Activated CD4-positive, alpha-beta T cell treated with anti-CD3 and anti-CD28 coated beads for 36 hours (primary cell): Measurements from ENCODE around the gene RBM20. TPM values are rescaled to one million over a fixed set of nuclear protein-coding genes. Genes with fewer than 3 reads are reported as not detected.
A peak's percentile ranks its signal among the peaks of the same experiment; 100 is the strongest.

Experiments
- ATAC-seq: fragments of 200-7000 bp; cut with Tn5 transposase; one replicate; pipeline ENCODE4 v1.10.0; 2021; ENCODE audit warnings: mild to moderate bottlenecking, moderate library complexity
- CTCF ChIA-PET: fragments of 350-600 bp; sonication (Branson Sonifier 250); formaldehyde crosslinking; loops from one replicate; lab custom pipeline; 2021; ENCODE audit warnings: antibody characterized with exemption; lab: Charles Lee
- POLR2A ChIA-PET: fragments of 350-600 bp; sonication (Branson Sonifier 250); formaldehyde crosslinking; loops from one replicate; lab custom pipeline; 2021; ENCODE audit warnings: antibody characterized with exemption, inconsistent platforms; lab: Charles Lee
- DNase-seq: peaks from one replicate; pipeline ENCODE4 v3.0.0-alpha.2; 2020
- H3K27ac Mint-ChIP-seq: one replicate; pipeline ENCODE4 v1.8.0; 2021; ENCODE audit warnings: mixed read lengths
- H3K27me3 Mint-ChIP-seq: one replicate; pipeline ENCODE4 v1.8.0; 2021; ENCODE audit warnings: mixed read lengths
- H3K36me3 Mint-ChIP-seq: one replicate; pipeline ENCODE4 v1.8.0; 2021; ENCODE audit warnings: low read depth, mixed read lengths
- H3K4me1 Mint-ChIP-seq: one replicate; pipeline ENCODE4 v1.8.0; 2021; ENCODE audit warnings: mixed read lengths
- H3K4me3 Mint-ChIP-seq: one replicate; pipeline ENCODE4 v1.8.0; 2021; ENCODE audit warnings: mild to moderate bottlenecking, moderate library complexity, mixed read lengths
- H3K9me3 Mint-ChIP-seq: one replicate; pipeline ENCODE4 v1.8.0; 2021; ENCODE audit warnings: low read depth, mixed read lengths
- intact Hi-C, 2 experiments: fragments of 100-400 bp; cut with DNase I in 1 of 2; cut with micrococcal nuclease in 1 of 2; formaldehyde crosslinking; loops; one replicate each; pipeline versions ENCODE4 v1.14.2 to v1.15.1; 2022 to 2024; cut with DNase I, micrococcal nuclease
- total RNA-seq, 2 experiments: library from RNA; stranded (reverse); gene quantifications; one replicate each; pipeline ENCODE4 v1.2.3, GENCODE V29; 2021

RBM20 gene
- total RNA-seq, 2 experiments from 2014 or later: 0.05 to 0.40 TPM

DNA sequence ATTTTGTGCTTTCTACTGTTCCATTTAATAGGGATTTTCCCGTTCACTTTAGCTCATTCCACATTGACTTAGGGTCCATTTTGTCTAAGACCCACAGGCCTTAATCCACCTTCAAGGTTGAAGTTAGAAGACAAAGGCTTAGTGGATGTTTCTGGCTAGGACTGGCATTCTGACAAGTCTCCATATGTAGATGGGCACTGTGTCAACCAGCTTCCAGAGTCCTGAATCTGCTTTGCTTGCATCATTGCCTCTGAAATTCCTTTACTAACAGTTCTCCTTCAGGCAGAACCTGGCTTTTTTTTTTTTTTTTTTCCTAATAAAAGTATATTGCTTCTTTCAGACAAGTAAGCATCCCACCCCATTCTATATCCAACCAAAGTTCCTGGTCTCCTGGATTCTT lies 158.0 kb downstream of the RBM20 start:
- ChIA-PET POLR2A (interaction anchor here (0.5 to 0.7 kb wide), 4 partner anchors 16 to 117 kb away, joined by 3 to 5 read pairs (median 3); partner anchors contain the start of gene SHOC2), CTCF (interaction anchor here (0.6 to 2.5 kb wide), 6 partner anchors 9 to 323 kb away, joined by 3 to 21 read pairs (median 4); no protein-coding TSS in a partner anchor)
- Mint-ChIP-seq H3K4me3 (no peak overlapping the region), H3K27me3 (no peaks in the 10 kb centered on the region), H3K9me3 (no peaks in the 10 kb centered on the region), H3K27ac (peak overlapping the region; percentile 72), H3K4me1 (peaks cover 34% of the 10 kb centered on the region), H3K36me3 (no peaks in the 10 kb centered on the region)
- DNase-seq (no peak), ATAC-seq (no peak)
- intact Hi-C loops: loop anchor here (5.0 kb wide), 3 partner anchors 55 to 90 kb away; partner anchors contain the start of gene PDCD4 (in 1 of the 2)

DNA sequence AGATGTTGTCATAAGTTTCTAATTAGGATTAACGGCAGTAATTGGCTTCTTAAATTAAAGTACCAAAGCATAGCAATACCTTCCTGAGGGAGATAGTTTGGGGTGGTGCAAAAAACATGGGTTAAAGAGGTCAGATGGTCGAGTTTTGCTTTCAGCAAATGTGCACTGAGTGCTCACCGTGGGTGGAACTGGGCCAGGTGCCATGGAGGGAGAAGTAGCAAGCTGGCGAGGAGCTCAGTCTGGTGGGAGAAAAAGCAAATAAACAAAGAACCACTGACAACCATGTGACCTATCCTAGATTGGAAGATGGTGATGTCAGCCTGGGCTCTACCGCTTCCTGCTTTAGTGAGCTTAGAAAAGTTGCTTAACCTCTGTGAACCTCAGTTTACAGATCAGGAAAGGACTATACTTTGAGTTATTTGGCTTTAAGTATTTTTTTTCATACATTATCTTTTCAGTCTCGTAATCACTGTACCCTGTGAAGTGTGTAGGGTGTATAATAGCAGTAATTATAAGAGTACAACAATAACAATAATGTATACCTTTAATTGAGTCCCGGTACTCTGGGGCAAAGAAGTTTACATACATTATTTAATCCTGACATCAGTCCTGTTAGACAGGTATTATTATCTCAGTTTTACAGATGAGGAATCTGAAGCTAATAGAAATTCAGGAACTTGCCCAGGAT lies 158.6 kb downstream of the RBM20 start:
- Mint-ChIP-seq H3K27me3 (no peaks in the 10 kb centered on the region), H3K4me3 (no peak overlapping the region), H3K9me3 (no peaks in the 10 kb centered on the region), H3K27ac (peak overlapping the region; percentile 72), H3K36me3 (no peaks in the 10 kb centered on the region), H3K4me1 (peaks cover 34% of the 10 kb centered on the region)
- POLR2A ChIA-PET: interaction anchor here (0.5 to 0.7 kb wide), 4 partner anchors 17 to 117 kb away, joined by 3 to 5 read pairs (median 3); partner anchors contain the start of gene SHOC2
- CTCF ChIA-PET: interaction anchor here (0.6 to 2.5 kb wide), 16 partner anchors 9 to 1339 kb away, joined by 3 to 21 read pairs (median 4); partner anchors contain the start of genes BBIP1 and SHOC2
- intact Hi-C loops: loop anchor here (5.0 kb wide), 3 partner anchors 55 to 90 kb away; partner anchors contain the start of gene PDCD4 (in 1 of the 2)
- ATAC-seq: peak; percentile 78
- DNase-seq: peak; percentile 58

DNA sequence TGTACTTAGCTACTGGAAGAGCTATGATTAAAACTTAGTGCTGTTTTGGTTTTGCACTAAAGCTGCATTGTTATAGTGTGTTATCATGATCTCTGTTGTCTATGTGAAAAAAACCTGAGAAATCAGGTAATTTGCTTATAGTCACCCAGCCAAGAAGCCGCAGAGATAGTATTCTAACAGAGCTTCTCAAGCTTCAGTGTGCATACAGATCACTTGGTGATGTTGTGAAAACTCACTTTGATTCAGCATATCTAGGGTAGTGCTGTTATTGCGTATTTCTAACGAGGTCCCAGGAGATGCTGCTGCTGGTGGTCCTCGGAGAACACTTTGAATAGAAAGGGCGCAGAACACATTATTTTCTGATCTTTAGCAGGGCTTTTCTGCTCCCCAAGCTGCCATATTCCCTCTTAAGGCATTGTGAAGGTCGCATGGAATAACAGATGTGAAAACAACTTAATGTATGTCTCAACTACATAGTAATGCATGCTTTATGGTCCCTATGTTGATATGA lies 159.2 kb downstream of the RBM20 start:
- ChIA-PET POLR2A (interaction anchor here (0.6 kb wide), 1 partner anchor 28 kb away, joined by 3 read pairs; no protein-coding TSS in a partner anchor), CTCF (interaction anchor here (0.6 to 2.5 kb wide), 15 partner anchors 10 to 1339 kb away, joined by 3 to 21 read pairs (median 3); partner anchors contain the start of genes BBIP1 and SHOC2)
- Mint-ChIP-seq H3K4me1 (peaks cover 34% of the 10 kb centered on the region), H3K9me3 (no peaks in the 10 kb centered on the region), H3K27me3 (no peaks in the 10 kb centered on the region), H3K36me3 (no peaks in the 10 kb centered on the region), H3K4me3 (no peak overlapping the region), H3K27ac (no peak overlapping the region)
- DNase-seq (no peak), ATAC-seq (no peak)
- intact Hi-C loops: loop anchor here (5.0 kb wide), 3 partner anchors 56 to 89 kb away; partner anchors contain the start of gene PDCD4 (in 1 of the 2)

DNA sequence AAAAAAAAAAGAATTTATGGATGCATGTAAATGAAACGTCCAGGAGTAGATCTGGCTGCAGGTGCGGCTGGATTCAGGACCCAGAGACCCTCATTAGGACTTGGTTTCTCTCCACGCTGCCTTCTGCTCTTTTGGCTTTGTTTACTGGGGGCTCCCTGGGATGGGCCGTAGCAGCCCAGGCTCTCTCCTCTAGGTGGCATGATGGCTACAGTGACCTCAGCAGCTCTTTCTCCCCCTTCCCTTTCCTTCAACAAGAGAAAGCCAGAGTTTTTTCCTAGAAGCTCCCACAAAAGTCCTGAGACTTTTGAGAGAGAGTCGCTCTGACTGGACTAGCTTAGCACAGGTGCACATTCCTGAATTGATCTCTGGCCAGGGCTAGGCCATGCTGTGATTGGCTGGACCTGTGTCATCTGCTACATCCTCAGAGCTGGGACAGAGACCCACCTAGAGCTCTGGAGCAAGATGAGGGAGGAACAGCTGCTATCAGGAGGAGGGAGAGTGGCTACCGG lies 159.7 kb downstream of the RBM20 start:
- H3K4me1 Mint-ChIP-seq: peaks cover 30% of the 10 kb centered on the region
- H3K36me3 Mint-ChIP-seq: no peaks in the 10 kb centered on the region
- H3K27me3 Mint-ChIP-seq: no peaks in the 10 kb centered on the region
- H3K4me3 Mint-ChIP-seq: no peak overlapping the region
- no peaks in the 10 kb centered on the region for H3K9me3 Mint-ChIP-seq
- DNase-seq: peak; percentile 52
- H3K27ac Mint-ChIP-seq: peak overlapping the region; percentile 6
- intact Hi-C loops: loop anchor here (1.0 to 5.0 kb wide), 4 partner anchors 57 to 89 kb away; partner anchors contain the start of gene PDCD4 (in 1 of the 2)
- ATAC-seq: peak; percentile 72
- POLR2A ChIA-PET: interaction anchor here (0.6 kb wide), 1 partner anchor 27 kb away, joined by 3 read pairs; no protein-coding TSS in a partner anchor
- CTCF ChIA-PET: interaction anchor here (0.6 to 2.5 kb wide), 11 partner anchors 11 to 201 kb away, joined by 3 to 21 read pairs (median 4); no protein-coding TSS in a partner anchor

DNA sequence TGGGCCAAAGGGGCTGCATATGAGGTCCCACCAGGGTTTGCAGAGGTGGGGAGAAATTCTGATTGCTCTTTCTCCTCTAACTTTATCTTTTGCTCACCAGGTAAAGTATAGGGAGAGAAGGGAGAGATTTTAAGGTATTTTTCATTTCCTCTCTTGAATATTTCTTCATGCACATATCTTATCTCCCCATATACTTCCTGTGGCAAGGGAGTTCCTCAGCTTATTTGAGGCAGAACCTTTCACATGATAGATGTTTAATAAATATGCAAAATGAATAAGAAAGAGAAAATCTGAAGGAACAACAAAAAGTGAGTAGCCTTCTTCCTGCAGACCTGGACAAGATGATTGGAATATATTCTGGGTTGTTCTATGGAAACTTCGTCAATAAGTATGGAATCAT lies 160.2 kb downstream of the RBM20 start:
- intact Hi-C loops: loop anchor here (1.0 to 5.0 kb wide), 4 partner anchors 57 to 89 kb away; partner anchors contain the start of gene PDCD4 (in 1 of the 2)
- H3K4me3 Mint-ChIP-seq: no peak overlapping the region

DNA sequence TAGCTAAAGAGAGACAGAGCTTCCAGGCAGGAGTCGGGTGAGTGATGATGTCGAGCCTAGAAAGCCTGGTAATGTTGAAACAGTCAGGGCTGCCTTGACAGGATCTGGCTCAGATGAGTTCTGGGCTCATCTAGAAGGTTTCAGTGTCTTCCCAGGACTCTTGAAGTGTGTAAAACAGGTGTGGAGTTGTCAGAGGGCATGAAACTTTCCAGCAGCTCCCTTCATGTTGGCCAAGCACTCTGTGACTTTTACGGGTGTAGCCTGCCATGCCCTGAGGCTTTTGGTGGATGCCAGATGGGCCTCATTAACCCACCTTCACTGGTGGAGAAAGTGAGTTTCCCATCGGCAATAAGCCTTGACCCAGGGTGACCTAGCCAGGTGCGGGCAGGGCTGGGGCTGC lies 161.2 kb downstream of the RBM20 start:
- Mint-ChIP-seq H3K4me1 (peaks cover 30% of the 10 kb centered on the region), H3K27me3 (no peaks in the 10 kb centered on the region), H3K9me3 (no peaks in the 10 kb centered on the region), H3K36me3 (no peaks in the 10 kb centered on the region), H3K27ac (no peak overlapping the region), H3K4me3 (no peak overlapping the region)
- ChIA-PET CTCF (interaction anchor here (0.7 kb wide), 1 partner anchor 23 kb away, joined by 4 read pairs; no protein-coding TSS in a partner anchor), POLR2A (interaction anchor here (0.7 kb wide), 1 partner anchor 41 kb away, joined by 3 read pairs; no protein-coding TSS in a partner anchor)
- no peak for ATAC-seq
- DNase-seq: no peak
- intact Hi-C loops: no loop called here

More for the DNA sequence above, 160.2 kb downstream of the RBM20 start:
- ATAC-seq: no peak
- Mint-ChIP-seq H3K27me3 (no peaks in the 10 kb centered on the region), H3K27ac (peak overlapping the region; percentile 6), H3K36me3 (no peaks in the 10 kb centered on the region), H3K9me3 (no peaks in the 10 kb centered on the region), H3K4me1 (peaks cover 30% of the 10 kb centered on the region)
- ChIA-PET POLR2A (no interaction called here), CTCF (interaction anchor here (0.6 to 2.5 kb wide), 10 partner anchors 11 to 666 kb away, joined by 3 to 21 read pairs (median 4); no protein-coding TSS in a partner anchor)
- DNase-seq: no peak

DNA sequence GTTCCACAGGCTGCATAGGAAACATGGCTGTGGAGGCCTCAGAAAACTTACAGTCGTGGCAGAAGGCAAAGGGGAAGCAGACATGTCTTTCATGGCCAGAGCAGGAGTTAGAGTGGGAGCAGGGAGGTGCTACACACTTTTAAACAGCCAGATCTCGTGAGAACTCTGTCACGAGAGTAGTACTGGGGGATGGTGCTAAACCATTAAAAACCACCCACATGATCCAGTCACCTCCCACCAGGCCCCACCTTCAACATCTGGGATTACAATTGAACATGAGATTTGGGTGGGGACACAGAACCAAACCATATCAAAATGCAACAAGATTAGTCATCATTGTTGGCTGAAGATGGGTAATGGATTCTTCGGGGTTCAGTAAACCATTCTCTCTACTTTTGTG lies 162.2 kb downstream of the RBM20 start:
- intact Hi-C loops: no loop called here
- Mint-ChIP-seq H3K4me1 (peaks cover 30% of the 10 kb centered on the region), H3K4me3 (no peak overlapping the region), H3K27ac (no peak overlapping the region), H3K27me3 (no peaks in the 10 kb centered on the region), H3K9me3 (no peaks in the 10 kb centered on the region), H3K36me3 (no peaks in the 10 kb centered on the region)
- DNase-seq (no peak), ATAC-seq (no peak)
- ChIA-PET POLR2A (no interaction called here), CTCF (interaction anchor here (0.8 to 1.4 kb wide), 2 partner anchors 21 to 32 kb away, joined by 3 read pairs; no protein-coding TSS in a partner anchor)

DNA sequence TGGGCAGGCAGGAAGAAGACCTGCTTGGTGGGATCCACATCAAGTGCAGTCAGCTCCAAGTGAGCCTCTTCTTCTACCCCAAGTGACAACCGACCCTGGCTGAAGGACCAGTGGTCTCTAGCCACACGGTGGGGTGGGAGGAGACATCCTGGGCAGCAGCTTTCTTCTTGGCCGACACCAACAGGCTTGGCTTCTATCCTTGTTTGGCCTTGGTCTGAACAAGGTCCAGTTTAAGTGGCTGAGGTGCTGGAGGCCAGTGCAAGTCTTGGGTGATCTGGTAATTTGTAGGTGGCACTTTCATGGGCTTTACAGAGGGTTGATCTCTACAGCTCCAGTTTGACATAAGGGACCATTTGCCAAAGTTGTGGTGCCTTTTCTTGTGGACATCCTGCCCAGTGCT lies 164.0 kb downstream of the RBM20 start:
- ATAC-seq (no peak), DNase-seq (no peak)
- intact Hi-C loops: no loop called here
- Mint-ChIP-seq H3K4me1 (peaks cover 21% of the 10 kb centered on the region), H3K36me3 (no peaks in the 10 kb centered on the region), H3K9me3 (no peaks in the 10 kb centered on the region), H3K4me3 (no peak overlapping the region), H3K27me3 (no peaks in the 10 kb centered on the region), H3K27ac (no peak overlapping the region)
- ChIA-PET POLR2A (no interaction called here), CTCF (interaction anchor here (1.1 to 2.2 kb wide), 2 partner anchors 20 to 88 kb away, joined by 4 to 7 read pairs; no protein-coding TSS in a partner anchor)

DNA sequence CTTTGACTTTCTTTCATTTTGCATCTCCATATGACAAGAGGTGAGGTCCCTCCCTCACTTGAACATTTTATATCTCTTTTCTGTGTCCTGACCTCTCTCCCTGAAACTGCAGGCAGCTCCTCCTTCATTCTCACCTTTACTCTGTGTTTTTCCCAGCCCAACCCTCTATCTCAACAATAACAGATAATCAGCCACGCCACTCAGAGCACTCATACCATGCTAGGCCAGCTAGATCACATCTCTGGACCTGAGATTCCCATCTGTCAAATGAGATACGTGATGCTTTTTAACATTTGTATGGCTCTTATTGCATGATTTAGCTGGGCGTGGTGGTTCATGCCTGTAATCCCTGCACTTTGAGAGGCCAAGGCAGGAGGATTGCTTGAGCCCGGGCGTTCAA lies 164.5 kb downstream of the RBM20 start:
- POLR2A ChIA-PET: no interaction called here
- intact Hi-C loops: no loop called here
- Mint-ChIP-seq H3K4me1 (peaks cover 17% of the 10 kb centered on the region), H3K4me3 (no peak overlapping the region), H3K36me3 (no peaks in the 10 kb centered on the region), H3K27ac (no peak overlapping the region), H3K9me3 (no peaks in the 10 kb centered on the region), H3K27me3 (no peaks in the 10 kb centered on the region)
- ATAC-seq: no peak
- no peak for DNase-seq
- CTCF ChIA-PET: interaction anchor here (2.2 kb wide), 1 partner anchor 20 kb away, joined by 7 read pairs; no protein-coding TSS in a partner anchor

DNA sequence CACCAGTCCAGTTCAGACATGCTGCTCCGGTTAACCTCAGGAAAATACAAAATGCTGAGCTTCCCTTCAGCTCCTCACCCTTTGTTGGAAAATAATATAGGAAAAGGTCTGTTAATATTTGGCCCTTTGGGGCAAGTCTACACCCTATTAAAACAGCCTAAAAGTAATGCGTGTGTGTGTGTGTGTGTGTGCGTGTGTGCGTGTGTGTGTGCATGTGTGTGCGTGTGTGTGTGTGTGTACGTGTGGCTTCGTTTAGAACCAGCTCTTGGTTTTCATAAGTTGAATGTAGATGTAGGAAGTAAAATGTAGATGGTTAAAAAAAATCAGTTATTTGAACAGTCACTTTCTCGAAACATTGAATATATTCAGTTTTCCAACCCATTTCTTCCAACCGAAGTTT lies 166.5 kb downstream of the RBM20 start:
- no peak overlapping the region for H3K4me3 Mint-ChIP-seq

More for the DNA sequence above, 166.5 kb downstream of the RBM20 start:
- DNase-seq (no peak), ATAC-seq (no peak)
- CTCF ChIA-PET: interaction anchor here (0.7 kb wide), 1 partner anchor 20 kb away, joined by 3 read pairs; no protein-coding TSS in a partner anchor
- Mint-ChIP-seq H3K36me3 (no peaks in the 10 kb centered on the region), H3K4me1 (peaks cover 9% of the 10 kb centered on the region), H3K9me3 (no peaks in the 10 kb centered on the region), H3K27me3 (no peaks in the 10 kb centered on the region), H3K27ac (no peak overlapping the region)
- intact Hi-C loops: no loop called here
- POLR2A ChIA-PET: no interaction called here
